GM19438 (cell line): ENCODE data around the gene CAPN9.
"Not testable (repeated sequence)": the region's sequence is repeated elsewhere in the genome, so short reads cannot be mapped to it uniquely, and the experiment has no call there.

Experiments used
- ATAC-seq: cut with Tn5 transposase; IDR thresholded peaks from one replicate; pipeline ENCODE4 v1.9.1; 2021; ENCODE audit warnings: low read depth; ENCODE audit not compliant: unreplicated experiment

The CAPN9 gene

DNA sequence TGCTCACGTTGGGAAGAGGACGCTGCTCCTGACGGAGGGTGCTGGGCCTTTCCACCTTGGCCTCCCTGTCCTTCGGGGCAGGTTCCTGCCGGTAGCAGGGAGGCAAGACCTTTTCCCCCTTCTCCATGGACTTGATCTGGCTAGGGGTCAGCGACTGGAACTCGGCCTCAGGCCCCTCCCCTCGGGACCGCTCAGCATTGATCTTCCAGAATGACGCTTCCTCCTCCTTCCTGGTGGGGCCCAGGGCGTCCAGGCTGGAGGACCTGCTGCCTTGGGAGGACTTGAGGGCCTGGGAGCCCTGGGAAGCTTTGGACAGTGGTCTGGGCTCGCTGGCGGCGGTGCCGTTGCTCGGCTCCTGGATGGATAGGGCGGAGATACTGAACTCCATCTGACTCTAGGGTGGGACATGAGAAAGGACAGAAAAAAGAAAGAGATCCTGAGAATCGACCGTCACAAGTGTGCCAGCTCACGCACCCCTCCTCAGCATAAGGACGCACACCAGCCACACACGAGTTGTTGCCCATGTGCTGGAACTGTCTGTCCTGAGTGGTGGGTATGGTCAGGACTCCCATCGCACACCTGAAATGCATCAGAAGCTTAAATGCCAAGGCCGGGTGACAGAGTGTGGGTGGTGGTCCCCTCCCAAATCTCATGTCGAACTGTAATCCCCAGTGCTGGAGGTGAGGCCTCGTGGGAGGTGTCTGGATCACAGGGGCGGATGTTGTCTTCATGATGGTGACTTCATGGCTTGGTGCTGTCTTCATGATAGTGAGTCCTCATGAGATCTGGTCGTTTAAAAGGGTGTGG, 96.5 kb downstream of the CAPN9 start:
- ATAC-seq, result no peak

DNA sequence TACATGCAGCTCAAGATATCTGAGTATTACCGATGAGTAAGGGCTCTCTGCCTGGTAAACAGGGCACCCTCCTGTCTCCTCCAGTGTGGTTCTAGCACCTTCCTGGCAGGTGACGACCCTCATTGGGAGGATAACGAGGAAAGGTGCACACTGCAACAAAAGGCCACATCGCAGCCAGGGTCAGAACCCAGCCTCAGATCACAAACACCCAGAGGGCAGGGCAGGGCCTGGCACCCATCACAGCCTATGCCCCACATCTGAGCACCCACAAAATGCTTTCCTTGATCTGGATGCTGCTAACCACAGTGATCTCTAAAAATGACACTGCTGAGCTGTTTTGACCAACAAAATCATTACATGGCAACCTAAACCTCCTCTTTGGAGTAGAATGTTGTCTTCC, 97.4 kb downstream of the CAPN9 start:
- no peak for ATAC-seq

- ATAC-seq, result not testable (repeated sequence)
Measured at GRCh38 chr1:230845184-230845583, 98.0 kb downstream of the CAPN9 start.

DNA sequence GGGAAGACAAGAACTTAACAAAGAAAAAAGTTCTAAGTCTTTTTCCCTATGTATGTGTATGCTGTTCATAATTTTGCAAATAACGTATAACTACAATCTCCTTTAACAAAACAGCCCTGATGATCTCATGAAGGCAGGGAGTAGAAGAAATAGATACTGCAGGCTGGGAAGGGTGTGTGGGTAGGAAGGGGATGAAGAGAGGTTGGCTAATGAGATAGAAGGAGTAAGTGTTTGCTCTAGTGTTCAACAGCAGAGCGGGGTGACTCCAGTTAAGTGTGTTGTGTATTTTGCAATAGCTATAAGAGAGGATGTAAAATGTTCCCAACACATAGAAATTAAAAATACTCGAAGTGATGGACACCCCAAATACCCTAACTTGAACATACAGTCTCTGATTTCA, 101.0 kb downstream of the CAPN9 start:
- no peak for ATAC-seq

GRCh38 chr1:230849451-230850224, 102.5 kb downstream of the CAPN9 start:
- no peak for ATAC-seq

DNA sequence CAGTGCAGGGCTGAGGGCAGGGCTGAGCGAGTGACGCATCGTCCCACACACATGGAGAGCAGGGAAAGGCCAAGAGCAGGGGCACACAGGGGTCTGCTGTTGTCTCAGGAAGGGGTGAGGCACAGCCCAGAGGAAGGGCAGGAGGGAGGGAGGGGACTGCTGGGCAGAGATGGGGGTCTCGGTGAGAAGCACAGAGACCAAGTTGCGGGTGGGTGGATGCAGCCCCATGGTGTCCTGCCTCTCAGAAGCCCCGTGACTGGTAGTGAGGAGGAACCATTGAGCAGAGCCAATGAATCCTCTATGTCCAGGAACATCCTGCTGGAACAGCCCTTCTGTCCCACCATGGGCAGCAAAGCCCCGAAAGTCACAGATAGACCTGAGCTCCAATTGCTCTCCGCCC, 103.4 kb downstream of the CAPN9 start:
- no peak for ATAC-seq

GRCh38 chr1:230851291-230851691, 104.1 kb downstream of the CAPN9 start:
- ATAC-seq, result no peak
